OCI-LY3 (cell line): ENCODE results near the gene NFKB2.
A peak's percentile ranks its signal among the peaks of the same experiment; 100 is the strongest.

ENCODE experiments used
- H2AFZ ChIP-seq: fragments of 200-600, 300-600 bp; shearing (Covaris generic); 2 replicates; pipeline ENCODE4 v1.6.0; 2014; ENCODE audit warnings: antibody characterized with exemption, low read depth, low read length
- H3K27ac ChIP-seq: fragments of 200-600, 300-600 bp; sonication (generic); 2 replicates; pipeline ENCODE4 v1.5.1; 2014; ENCODE audit warnings: mild to moderate bottlenecking, low read length, moderate library complexity, mixed read lengths
- H3K27me3 ChIP-seq: fragments of 200-600, 300-600 bp; sonication (generic); 2 replicates; pipeline ENCODE4 v1.6.1; 2014; ENCODE audit warnings: low read depth, low read length, mixed read lengths
- H3K36me3 ChIP-seq: fragments of 200-600, 300-600 bp; sonication (generic); replicated peaks from 2 replicates; pipeline ENCODE3; 2014; ENCODE audit warnings: low read depth, low read length, mixed read lengths
- H3K4me1 ChIP-seq: fragments of 300-600, 200-600 bp; sonication (generic); 2 replicates; pipeline ENCODE4 v1.6.1; 2014; ENCODE audit warnings: low read length, mixed read lengths
- H3K4me2 ChIP-seq: fragments of 200-600, 300-600 bp; sonication (generic); 2 replicates; pipeline ENCODE4 v1.6.1; 2014; ENCODE audit warnings: low read length, mixed read lengths
- H3K4me3 ChIP-seq: fragments of 300-600, 200-600 bp; sonication (generic); 2 replicates; pipeline ENCODE4 v1.5.1; 2014; ENCODE audit warnings: antibody characterized with exemption, mild to moderate bottlenecking, low read length, moderate library complexity
- H3K79me2 ChIP-seq: fragments of 300-600, 200-600 bp; shearing (Covaris generic); 2 replicates; pipeline ENCODE4 v1.6.1; 2014; ENCODE audit warnings: mild to moderate bottlenecking, low read length, mixed read lengths
- H3K9ac ChIP-seq: fragments of 300-600, 200-600 bp; shearing (Covaris generic); 2 replicates; pipeline ENCODE4 v1.6.0; 2014; ENCODE audit warnings: mild to moderate bottlenecking, low read length, moderate library complexity
- H3K9me3 ChIP-seq: fragments of 200-600, 300-600 bp; shearing (Covaris generic); 2 replicates; pipeline ENCODE4 v1.6.1; 2014; ENCODE audit warnings: low read length, mixed read lengths; ENCODE audit not compliant: insufficient read depth
- H4K20me1 ChIP-seq: fragments of 200-600, 300-600 bp; sonication (generic); 2 replicates; pipeline ENCODE4 v1.6.1; 2016; ENCODE audit warnings: low read length, mixed read lengths; ENCODE audit not compliant: insufficient read depth
- EZH2phosphoT487 ChIP-seq: fragments of 200-600 bp; shearing (Covaris generic); IDR thresholded peaks from 2 replicates; pipeline ENCODE4 v1.6.1; 2018; ENCODE audit warnings: antibody characterized with exemption, mixed run types, low read depth
- TF ChIP-seq, protein P1 (sequence below): fragments of 200-600, 300-600 bp; sonication (generic); IDR thresholded peaks from 2 replicates; pipeline ENCODE4 v1.5.1; 2014; ENCODE audit warnings: antibody characterized with exemption, low read length, low read depth

NFKB2 gene

DNA sequence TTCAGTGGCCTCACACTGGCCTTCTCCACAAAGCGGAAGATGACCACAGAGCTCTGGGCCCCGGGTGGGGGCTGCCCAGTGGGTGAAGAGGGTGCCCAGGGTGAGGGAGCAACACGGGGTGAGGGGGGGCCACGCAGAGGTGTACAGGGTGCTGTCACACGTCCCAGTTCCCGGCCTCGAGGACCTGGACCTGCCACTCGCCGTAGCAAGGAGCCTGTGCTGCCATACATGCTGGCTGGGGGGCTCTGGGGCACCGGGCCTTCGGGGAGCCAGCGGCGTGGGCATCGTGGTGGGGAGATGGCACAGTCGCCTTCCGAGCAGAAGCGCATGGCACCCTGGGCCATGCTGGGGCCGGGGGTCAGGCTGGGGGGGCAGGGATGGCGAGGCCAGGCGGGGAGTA, 21.2 kb downstream of the NFKB2 start:
- no peaks in the 10 kb centered on the region for H3K9me3 ChIP-seq
- H4K20me1 ChIP-seq = no peaks in the 10 kb centered on the region
- no peak overlapping the region for H3K9ac ChIP-seq
- H3K27ac ChIP-seq = no peak overlapping the region
- H3K4me1 ChIP-seq = peaks cover 24% of the 10 kb centered on the region
- H2AFZ ChIP-seq = no peak overlapping the region
- H3K79me2 ChIP-seq = no peaks in the 10 kb centered on the region; the same call in 1 of the 2 replicates
- no peaks in the 10 kb centered on the region for H3K36me3 ChIP-seq
- no peaks in the 10 kb centered on the region for H3K27me3 ChIP-seq
- H3K4me2 ChIP-seq = no peak overlapping the region
- no peak overlapping the region for H3K4me3 ChIP-seq
- TF ChIP-seq, protein P1, sequence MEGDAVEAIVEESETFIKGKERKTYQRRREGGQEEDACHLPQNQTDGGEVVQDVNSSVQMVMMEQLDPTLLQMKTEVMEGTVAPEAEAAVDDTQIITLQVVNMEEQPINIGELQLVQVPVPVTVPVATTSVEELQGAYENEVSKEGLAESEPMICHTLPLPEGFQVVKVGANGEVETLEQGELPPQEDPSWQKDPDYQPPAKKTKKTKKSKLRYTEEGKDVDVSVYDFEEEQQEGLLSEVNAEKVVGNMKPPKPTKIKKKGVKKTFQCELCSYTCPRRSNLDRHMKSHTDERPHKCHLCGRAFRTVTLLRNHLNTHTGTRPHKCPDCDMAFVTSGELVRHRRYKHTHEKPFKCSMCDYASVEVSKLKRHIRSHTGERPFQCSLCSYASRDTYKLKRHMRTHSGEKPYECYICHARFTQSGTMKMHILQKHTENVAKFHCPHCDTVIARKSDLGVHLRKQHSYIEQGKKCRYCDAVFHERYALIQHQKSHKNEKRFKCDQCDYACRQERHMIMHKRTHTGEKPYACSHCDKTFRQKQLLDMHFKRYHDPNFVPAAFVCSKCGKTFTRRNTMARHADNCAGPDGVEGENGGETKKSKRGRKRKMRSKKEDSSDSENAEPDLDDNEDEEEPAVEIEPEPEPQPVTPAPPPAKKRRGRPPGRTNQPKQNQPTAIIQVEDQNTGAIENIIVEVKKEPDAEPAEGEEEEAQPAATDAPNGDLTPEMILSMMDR = no peak
- no peak for TF ChIP-seq EZH2phosphoT487

DNA sequence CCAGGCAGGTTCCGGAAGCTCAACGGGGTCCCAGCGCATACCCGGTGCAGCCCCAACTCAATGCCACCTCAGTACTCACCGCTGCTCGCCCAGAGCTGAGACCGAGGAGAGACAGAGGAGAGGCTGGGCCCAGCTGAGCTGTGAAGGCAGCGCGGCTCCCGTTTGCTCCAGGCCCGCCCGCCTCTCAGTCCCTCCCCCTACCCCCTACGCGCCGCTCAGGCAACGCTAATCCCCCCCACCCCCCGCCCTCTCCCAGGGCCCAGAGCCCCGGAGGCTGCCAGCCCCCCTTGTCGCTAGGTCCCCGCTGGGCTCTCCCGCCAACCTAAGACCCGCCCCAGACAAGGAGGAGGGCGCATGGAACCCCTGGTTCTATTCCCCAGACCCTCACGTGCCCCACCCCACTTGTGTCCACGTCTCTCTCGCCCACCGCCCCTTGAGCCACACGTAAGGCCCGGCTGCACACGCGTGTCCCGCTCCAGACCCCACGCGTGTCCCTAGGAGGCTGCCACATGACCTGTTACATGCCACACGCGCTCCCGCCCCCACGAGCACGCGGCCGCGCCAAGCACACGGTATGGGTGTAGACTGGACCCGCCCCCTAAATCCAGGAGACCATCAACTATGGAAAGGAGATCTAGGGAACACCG, 23.2 kb downstream of the NFKB2 start, which contains the start of gene PSD:
TSS of gene PSD (minus strand) at position 164 of the 647 bp plus-strand sequence. CDS start 1,747 bp downstream, outside the sequence.
- no peak for TF ChIP-seq EZH2phosphoT487
- TF ChIP-seq, protein P1 = no peak
- H4K20me1 ChIP-seq = no peaks in the 10 kb centered on the region
- no peaks in the 10 kb centered on the region for H3K9me3 ChIP-seq
- H3K4me3 ChIP-seq = peak within 1 kb of the TSS; percentile 82
- H3K27ac ChIP-seq = no peak within 1 kb of the TSS
- H3K36me3 ChIP-seq = no peaks in the 10 kb centered on the region
- peak within 1 kb of the TSS; percentile 97 for H3K4me2 ChIP-seq
- peaks cover 4% of the 10 kb centered on the region; the same call in 1 of the 2 replicates for H3K79me2 ChIP-seq
- H3K4me1 ChIP-seq = peaks cover 21% of the 10 kb centered on the region
- peak within 1 kb of the TSS; percentile 61; the same call in 1 of the 2 replicates for H3K9ac ChIP-seq
- H3K27me3 ChIP-seq = no peaks in the 10 kb centered on the region
- H2AFZ ChIP-seq = peak within 1 kb of the TSS; percentile 39; the same call in 1 of the 2 replicates

DNA sequence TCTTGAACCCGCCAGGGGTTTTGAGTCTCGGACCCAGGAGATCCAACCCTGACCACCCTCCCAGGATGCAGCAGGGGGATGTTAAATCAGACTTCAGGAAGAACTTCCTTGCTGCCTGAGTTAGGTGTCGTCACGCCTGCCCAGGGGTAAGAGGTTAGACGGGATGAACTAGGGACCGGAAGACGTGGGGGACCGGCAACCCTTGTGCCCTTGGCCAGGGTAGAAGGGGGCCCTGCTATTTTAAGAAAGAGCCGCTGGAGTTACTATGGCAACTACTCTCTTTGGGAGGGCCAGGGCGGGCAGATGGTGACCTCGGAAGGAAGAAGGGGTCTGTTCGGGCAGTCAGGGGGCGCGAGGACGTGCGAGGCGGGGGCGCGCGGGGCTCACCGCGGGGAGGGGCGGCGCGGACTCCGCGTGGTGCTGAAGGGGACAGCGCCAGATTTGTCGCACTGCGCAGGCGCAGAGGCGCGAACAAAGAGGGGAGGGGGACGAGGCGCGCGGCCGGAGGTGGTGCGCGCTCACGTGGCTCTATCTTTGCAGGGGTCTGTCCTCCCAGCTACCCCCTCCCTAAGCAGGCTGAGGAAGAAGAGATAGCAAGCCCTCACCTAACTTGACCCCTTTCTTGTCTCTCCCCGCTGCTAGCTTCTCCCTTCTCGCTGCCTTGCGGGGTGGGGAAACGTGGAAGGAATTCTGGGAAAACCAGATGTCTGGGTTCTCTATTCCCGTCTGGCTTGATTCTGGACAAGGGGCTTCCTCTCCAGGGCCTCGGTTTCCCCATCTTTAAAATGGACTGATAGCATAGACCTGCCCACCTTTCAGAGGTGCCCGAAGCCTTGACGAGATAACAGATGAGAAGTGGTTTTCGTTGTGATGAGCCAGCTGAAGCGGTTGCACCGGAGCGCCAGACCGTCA, 24.0 kb downstream of the NFKB2 start:
- peaks cover 19% of the 10 kb centered on the region for H3K4me1 ChIP-seq
- H3K9ac ChIP-seq = peak overlapping the region; percentile 61; the same call in 1 of the 2 replicates
- H3K27ac ChIP-seq = peak overlapping the region; percentile 80
- H3K9me3 ChIP-seq = no peaks in the 10 kb centered on the region
- H3K27me3 ChIP-seq = no peaks in the 10 kb centered on the region
- no peaks in the 10 kb centered on the region for H4K20me1 ChIP-seq
- peaks cover 4% of the 10 kb centered on the region; the same call in 1 of the 2 replicates for H3K79me2 ChIP-seq
- H3K4me3 ChIP-seq = peak overlapping the region; percentile 82
- H3K4me2 ChIP-seq = peak overlapping the region; percentile 97
- peak overlapping the region; percentile 39; the same call in 1 of the 2 replicates for H2AFZ ChIP-seq
- TF ChIP-seq EZH2phosphoT487 = no peak
- TF ChIP-seq, protein P1 = no peak
- no peaks in the 10 kb centered on the region for H3K36me3 ChIP-seq

DNA sequence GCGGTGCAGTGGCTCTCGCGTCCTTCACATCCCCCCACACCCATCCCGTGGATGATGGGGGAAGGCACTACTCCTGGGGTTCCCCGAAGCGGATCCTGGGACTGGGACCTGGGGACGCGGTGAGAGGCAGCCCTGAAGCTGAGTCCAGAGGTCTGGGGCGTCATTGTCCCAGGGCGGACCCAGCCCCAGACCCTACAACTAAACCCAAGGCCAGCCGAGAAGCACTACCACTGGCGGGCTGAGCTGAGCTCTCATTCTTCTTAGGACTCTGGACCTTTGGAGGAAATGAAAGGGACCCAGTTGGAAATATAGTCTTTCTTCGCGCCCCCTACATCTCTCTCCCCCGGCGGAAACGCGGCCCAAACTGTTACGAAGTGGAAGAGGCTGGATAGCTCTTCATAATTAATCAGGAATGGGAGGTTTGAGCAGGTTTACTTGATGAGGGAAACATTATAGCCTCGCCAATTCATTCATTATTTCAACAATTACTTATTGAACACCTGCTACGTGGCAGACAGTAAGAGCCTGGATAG, 24.7 kb downstream of the NFKB2 start:
- Histone ChIP-seq H3K4me1 (peaks cover 14% of the 10 kb centered on the region), H3K27me3 (no peaks in the 10 kb centered on the region), H3K9ac (peak overlapping the region; percentile 61), H3K27ac (peak overlapping the region; percentile 80), H3K36me3 (no peaks in the 10 kb centered on the region), H4K20me1 (no peaks in the 10 kb centered on the region), H3K4me3 (peak overlapping the region; percentile 82), H2AFZ (peak overlapping the region; percentile 74), H3K9me3 (no peaks in the 10 kb centered on the region), H3K4me2 (peak overlapping the region; percentile 97), H3K79me2 (peaks cover 4% of the 10 kb centered on the region; the same call in 1 of the 2 replicates)
- TF ChIP-seq, protein P1 = no peak
